CD4-positive, CD25-positive, alpha-beta regulatory T cell (primary cell): ENCODE data around the gene RTEL1. TPM values are rescaled to one million over a fixed set of nuclear protein-coding genes. Genes with fewer than 3 reads are reported as not detected.
A peak's percentile ranks its signal among the peaks of the same experiment; 100 is the strongest.
"Not testable (repeated sequence)": the region's sequence is repeated elsewhere in the genome, so short reads cannot be mapped to it uniquely, and the experiment has no call there.

ENCODE experiments used
- ATAC-seq, 2 donors: fragments of 150-1000 bp; cut with Tn5 transposase; one replicate each; pipeline ENCODE4 v1.10.0; 2021; ENCODE audit warnings: low read depth in 2 of 2, moderate number of reproducible peaks in 2 of 2, moderate library complexity in 1 of 2
- DNase-seq, 3 donors: peaks; one replicate each; pipeline versions ENCODE4 v3.0.0 to v3.0.0-alpha.2; 2012 to 2022; ENCODE audit warnings: mixed read lengths in 1 of 3
- H3K27ac ChIP-seq: one replicate; pipeline ENCODE4 v1.7.0; 2013; ENCODE audit warnings: mild to moderate bottlenecking, low read length; ENCODE audit not compliant: insufficient read depth, poor library complexity, severe bottlenecking
- H3K27me3 ChIP-seq: one replicate; pipeline ENCODE4 v1.7.0; 2013; ENCODE audit warnings: low read length; ENCODE audit not compliant: control insufficient read depth, insufficient read depth
- H3K36me3 ChIP-seq: one replicate; pipeline ENCODE4 v1.7.0; 2013; ENCODE audit warnings: mild to moderate bottlenecking, low read length, moderate library complexity; ENCODE audit not compliant: control insufficient read depth, insufficient read depth
- H3K4me1 ChIP-seq: 2 replicates; pipeline ENCODE4 v1.7.0; 2013; ENCODE audit warnings: mild to moderate bottlenecking, low read length; ENCODE audit not compliant: insufficient read depth, control insufficient read depth, poor library complexity, severe bottlenecking
- H3K4me3 ChIP-seq: one replicate; pipeline ENCODE4 v1.7.0; 2013; ENCODE audit warnings: low read depth, mild to moderate bottlenecking, low read length, moderate library complexity
- H3K9me3 ChIP-seq, 2 experiments: 1 replicate in 1 of 2; 2 replicates in 1 of 2; pipeline ENCODE4 v1.7.0; 2013; ENCODE audit warnings: low read length in 2 of 2, mild to moderate bottlenecking in 1 of 2, moderate library complexity in 1 of 2; ENCODE audit not compliant: control insufficient read depth in 2 of 2
- H3K27ac Mint-ChIP-seq, 3 donors: one replicate each; pipeline ENCODE4 v1.8.0; 2020 to 2022; ENCODE audit warnings: mild to moderate bottlenecking in 3 of 3, mixed read lengths in 3 of 3, moderate library complexity in 2 of 3
- H3K27me3 Mint-ChIP-seq: one replicate; pipeline ENCODE4 v1.8.0; 2022; ENCODE audit warnings: mild to moderate bottlenecking, mixed read lengths
- H3K36me3 Mint-ChIP-seq: one replicate; pipeline ENCODE4 v1.8.0; 2020; ENCODE audit warnings: mixed read lengths
- H3K4me1 Mint-ChIP-seq, 4 donors: one replicate each; pipeline ENCODE4 v1.8.0; 2020 to 2022; ENCODE audit warnings: mixed read lengths in 4 of 4, mild to moderate bottlenecking in 1 of 4
- H3K4me3 Mint-ChIP-seq, 4 donors: one replicate each; pipeline ENCODE4 v1.8.0; 2020 to 2022; ENCODE audit warnings: mild to moderate bottlenecking in 4 of 4, mixed read lengths in 4 of 4, moderate library complexity in 3 of 4
- H3K9me3 Mint-ChIP-seq, 7 donors: one replicate each; pipeline ENCODE4 v1.8.0; 2020 to 2022; ENCODE audit warnings: mixed read lengths in 7 of 7, mild to moderate bottlenecking in 3 of 7, moderate library complexity in 2 of 7
- polyA plus RNA-seq, 4 donors: library from polyadenylated mRNA; unstranded; fragments of 300-500 nt; fragmentation: Illumina TruSeq; gene quantifications; one replicate each; pipeline ENCODE4 v1.2.3, GENCODE V29; 2021
- total RNA-seq: library from RNA; stranded (reverse); gene quantifications from one replicate; pipeline ENCODE4 v1.2.3, GENCODE V29; 2022

RTEL1 gene
- total and polyA plus RNA-seq, 5 donors from 2014 or later, result 1.8 to 38.3 (median 2.8) TPM

GRCh38 chr20:63633732-63634131 lies 24.4 kb upstream of the RTEL1 start:
- peak overlapping the region; percentile 94 for H3K27ac ChIP-seq
- Mint-ChIP-seq H3K4me3 (peak overlapping the region; percentile 43 to 77 (median 70)), H3K9me3 (no peaks in the 10 kb centered on the region), H3K27me3 (no peaks in the 10 kb centered on the region), H3K27ac (peak overlapping the region; percentile 69 to 99 (median 95)), H3K36me3 (peaks cover 1% of the 10 kb centered on the region), H3K4me1 (peaks cover 13 to 81% (median 39%) of the 10 kb centered on the region in 4 donors)
- DNase-seq (no peak), ATAC-seq (no peak)
- H3K9me3 ChIP-seq, result no peaks in the 10 kb centered on the region
- no peaks in the 10 kb centered on the region for H3K36me3 ChIP-seq
- H3K4me3 ChIP-seq, result no peak overlapping the region
- no peaks in the 10 kb centered on the region for H3K27me3 ChIP-seq
- peaks cover 83% of the 10 kb centered on the region for H3K4me1 ChIP-seq

- H3K36me3 Mint-ChIP-seq, result peaks cover 11% of the 10 kb centered on the region
- H3K27me3 ChIP-seq, result no peaks in the 10 kb centered on the region
- DNase-seq (peak; percentile 69 to 90 (median 87)), ATAC-seq (peak; percentile 67 to 76)
- peak overlapping the region; percentile 94 for H3K27ac ChIP-seq
- H3K9me3 Mint-ChIP-seq, result peaks cover 0 to 1% (median 0%) of the 10 kb centered on the region in 7 donors
- no peaks in the 10 kb centered on the region for H3K36me3 ChIP-seq
- peaks cover 88% of the 10 kb centered on the region for H3K4me1 ChIP-seq
- peak overlapping the region; percentile 99 for H3K27ac Mint-ChIP-seq
- no peaks in the 10 kb centered on the region for H3K27me3 Mint-ChIP-seq
- peak overlapping the region; percentile 84 to 92 (median 90) for H3K4me3 Mint-ChIP-seq
- no peaks in the 10 kb centered on the region for H3K9me3 ChIP-seq
- peaks cover 13 to 76% (median 40%) of the 10 kb centered on the region in 4 donors for H3K4me1 Mint-ChIP-seq
- peak overlapping the region; percentile 73 for H3K4me3 ChIP-seq
Measured at GRCh38 chr20:63635431-63636141, 22.5 kb upstream of the RTEL1 start.

- no peaks in the 10 kb centered on the region for H3K27me3 Mint-ChIP-seq
Measured at GRCh38 chr20:63636752-63637628, 21.1 kb upstream of the RTEL1 start.

GRCh38 chr20:63639093-63639975 lies 18.8 kb upstream of the RTEL1 start:
- H3K27me3 Mint-ChIP-seq, result no peaks in the 10 kb centered on the region
- Histone ChIP-seq H3K4me1 (peaks cover 66% of the 10 kb centered on the region), H3K4me3 (peak overlapping the region; percentile 89), H3K27me3 (no peaks in the 10 kb centered on the region), H3K9me3 (no peaks in the 10 kb centered on the region), H3K36me3 (no peaks in the 10 kb centered on the region), H3K27ac (peak overlapping the region; percentile 94)
- DNase-seq (peak; percentile 60 to 96 (median 81)), ATAC-seq (peak; percentile 63 to 65)
- H3K4me3 Mint-ChIP-seq, result peak overlapping the region; percentile 95 to 98 (median 96)
- H3K36me3 Mint-ChIP-seq, result peaks cover 11% of the 10 kb centered on the region
- H3K27ac Mint-ChIP-seq, result peak overlapping the region; percentile 100
- H3K9me3 Mint-ChIP-seq, result peaks cover 0 to 1% (median 0%) of the 10 kb centered on the region in 7 donors
- H3K4me1 Mint-ChIP-seq, result peaks cover 9 to 53% (median 30%) of the 10 kb centered on the region in 4 donors

More at GRCh38 chr20:63636752-63637628, 21.1 kb upstream of the RTEL1 start:
- ATAC-seq (no peak), DNase-seq (no peak)
- Mint-ChIP-seq H3K27ac (peak overlapping the region; percentile 99 to 100 (median 100)), H3K4me3 (peak overlapping the region; percentile 21 to 77 (median 44)), H3K4me1 (peaks cover 13 to 65% (median 40%) of the 10 kb centered on the region in 4 donors), H3K9me3 (peaks cover 0 to 1% (median 0%) of the 10 kb centered on the region in 7 donors), H3K36me3 (peaks cover 11% of the 10 kb centered on the region)
- Histone ChIP-seq H3K9me3 (no peaks in the 10 kb centered on the region), H3K27ac (peak overlapping the region; percentile 94), H3K36me3 (no peaks in the 10 kb centered on the region), H3K27me3 (no peaks in the 10 kb centered on the region), H3K4me1 (peaks cover 79% of the 10 kb centered on the region), H3K4me3 (peak overlapping the region; percentile 21)

GRCh38 chr20:63640086-63640485 lies 18.0 kb upstream of the RTEL1 start:
- H3K27me3 ChIP-seq, result no peaks in the 10 kb centered on the region
- peaks cover 59% of the 10 kb centered on the region for H3K4me1 ChIP-seq
- peak in 1 of 3 donors; percentile 35 for DNase-seq
- no peak for ATAC-seq
- Mint-ChIP-seq H3K4me3 (peak overlapping the region; percentile 95 to 98 (median 96)), H3K27ac (peak overlapping the region; percentile 100), H3K9me3 (peaks cover 0 to 1% (median 0%) of the 10 kb centered on the region in 7 donors), H3K36me3 (peaks cover 11% of the 10 kb centered on the region), H3K27me3 (no peaks in the 10 kb centered on the region), H3K4me1 (peaks cover 8 to 45% (median 26%) of the 10 kb centered on the region in 4 donors)
- H3K9me3 ChIP-seq, result no peaks in the 10 kb centered on the region
- no peaks in the 10 kb centered on the region for H3K36me3 ChIP-seq
- H3K27ac ChIP-seq, result peak overlapping the region; percentile 94
- H3K4me3 ChIP-seq, result peak overlapping the region; percentile 89

GRCh38 chr20:63640686-63641085 lies 17.4 kb upstream of the RTEL1 start:
- H3K36me3 ChIP-seq, H3K9me3 ChIP-seq, H3K27me3 Mint-ChIP-seq, H3K9me3 Mint-ChIP-seq, H3K27me3 ChIP-seq, ATAC-seq: not testable (repeated sequence)
- Mint-ChIP-seq H3K4me1 (peaks cover 2 to 39% (median 20%) of the 10 kb centered on the region in 4 donors), H3K36me3 (peaks cover 11% of the 10 kb centered on the region), H3K27ac (peak overlapping the region in 2 of 3 donors; percentile 60 to 100), H3K4me3 (peak overlapping the region; percentile 95 to 98 (median 96))
- DNase-seq, result peak in 1 of 3 donors; percentile 48
- H3K27ac ChIP-seq, result peak overlapping the region; percentile 94
- H3K4me1 ChIP-seq, result peaks cover 53% of the 10 kb centered on the region
- H3K4me3 ChIP-seq, result peak overlapping the region; percentile 7
